Measurements from ENCODE around the gene ATG10.

Gene ATG10

DNA sequence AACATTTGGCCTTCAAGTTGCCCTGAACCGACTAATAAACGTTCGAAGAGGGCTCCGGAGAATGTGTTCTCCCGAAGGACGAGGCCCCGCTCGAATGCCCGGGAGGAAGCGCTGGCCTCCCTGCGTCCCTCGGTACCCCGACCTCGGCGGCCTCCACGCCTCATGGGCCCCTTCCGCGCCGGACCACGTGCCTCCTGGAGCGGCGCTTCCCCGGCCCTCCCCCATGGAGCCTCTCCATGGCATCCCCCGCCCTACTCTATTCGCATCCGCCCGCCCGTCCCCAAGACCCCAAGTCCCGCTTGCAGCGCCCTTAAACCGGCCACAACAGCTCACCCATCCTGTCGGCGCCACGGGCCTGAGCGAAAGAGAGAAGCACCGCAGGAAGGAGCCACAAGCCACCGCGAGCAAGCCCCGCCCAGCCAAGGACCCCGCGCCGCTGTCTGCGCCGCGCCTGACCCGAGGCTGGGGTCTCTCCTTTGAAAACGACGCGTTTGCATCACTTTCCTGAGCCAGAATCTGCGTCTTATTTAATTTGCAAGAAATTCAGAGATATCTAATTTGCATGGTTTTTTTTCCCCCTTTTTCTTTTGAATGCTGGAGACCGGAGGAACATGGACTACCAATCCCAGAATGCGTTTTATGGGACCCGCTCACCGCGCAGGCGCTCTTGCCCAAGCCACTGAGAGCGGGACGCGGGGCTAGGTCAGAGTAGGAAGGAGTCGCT lies 306.3 kb downstream of the ATG10 start, which contains the start of gene RPS23:
TSS of gene RPS23 (minus strand) at position 368 of the 724 bp plus-strand sequence. CDS start at position 337, 31 bp downstream.
- peak within 1 kb of the TSS; percentile 99 for H3K9ac ChIP-seq
- H3K27ac ChIP-seq, result peak within 1 kb of the TSS; percentile 99
- peaks cover 32% of the 10 kb centered on the region for H3K36me3 ChIP-seq
- H3K4me3 ChIP-seq, result peak within 1 kb of the TSS; percentile 95
- H3K4me2 ChIP-seq, result peak within 1 kb of the TSS; percentile 92
- H3K4me1 ChIP-seq, result peaks cover 27% of the 10 kb centered on the region
- TF ChIP-seq Cebpa-rat (IDR thresholded peaks at IDR 0.05), result no peak
- H3K9me3 ChIP-seq, result no peaks in the 10 kb centered on the region
- H3K27me3 ChIP-seq, result no peaks in the 10 kb centered on the region
- peaks cover 23% of the 10 kb centered on the region; the same call in 1 of the 2 replicates for H4K20me1 ChIP-seq

- peak overlapping the region; percentile 95 for H3K4me3 ChIP-seq
- peak overlapping the region; percentile 88 for H3K4me2 ChIP-seq
- H3K4me1 ChIP-seq, result peaks cover 27% of the 10 kb centered on the region
- peak overlapping the region; percentile 99 for H3K27ac ChIP-seq
- H4K20me1 ChIP-seq, result peaks cover 23% of the 10 kb centered on the region; the same call in 1 of the 2 replicates
- H3K27me3 ChIP-seq, result no peaks in the 10 kb centered on the region
- peak overlapping the region; percentile 99 for H3K9ac ChIP-seq
- TF ChIP-seq Cebpa-rat (IDR thresholded peaks at IDR 0.05), result no peak
- peaks cover 31% of the 10 kb centered on the region for H3K36me3 ChIP-seq
- H3K9me3 ChIP-seq, result no peaks in the 10 kb centered on the region
Measured at GRCh38 chr5:82278711-82279370, 307.0 kb downstream of the ATG10 start.

GRCh38 chr5:82283893-82284292 lies 312.1 kb downstream of the ATG10 start:
- H3K9ac ChIP-seq, result no peak overlapping the region
- H3K4me2 ChIP-seq, result no peak overlapping the region
- H4K20me1 ChIP-seq, result no peaks in the 10 kb centered on the region
- TF ChIP-seq Cebpa-rat (IDR thresholded peaks at IDR 0.05), result no peak
- no peaks in the 10 kb centered on the region for H3K9me3 ChIP-seq
- no peak overlapping the region for H3K4me3 ChIP-seq
- peaks cover 9% of the 10 kb centered on the region for H3K4me1 ChIP-seq
- no peaks in the 10 kb centered on the region for H3K36me3 ChIP-seq
- no peak overlapping the region for H3K27ac ChIP-seq
- no peaks in the 10 kb centered on the region for H3K27me3 ChIP-seq

GRCh38 chr5:82285206-82285605 lies 313.4 kb downstream of the ATG10 start:
- Histone ChIP-seq H3K9me3 (no peaks in the 10 kb centered on the region), H3K4me3 (no peak overlapping the region), H3K36me3 (no peaks in the 10 kb centered on the region), H3K4me2 (no peak overlapping the region), H3K27me3 (no peaks in the 10 kb centered on the region), H3K4me1 (no peaks in the 10 kb centered on the region), H3K9ac (no peak overlapping the region), H4K20me1 (no peaks in the 10 kb centered on the region), H3K27ac (no peak overlapping the region)
- no peak for TF ChIP-seq Cebpa-rat (IDR thresholded peaks at IDR 0.05)

- H3K36me3 ChIP-seq, result no peaks in the 10 kb centered on the region
- no peaks in the 10 kb centered on the region for H3K4me1 ChIP-seq
- TF ChIP-seq Cebpa-rat (IDR thresholded peaks at IDR 0.05), result no peak
- H3K4me2 ChIP-seq, result no peak overlapping the region
- no peaks in the 10 kb centered on the region for H3K27me3 ChIP-seq
- H3K9ac ChIP-seq, result no peak overlapping the region
- H4K20me1 ChIP-seq, result no peaks in the 10 kb centered on the region
- no peak overlapping the region for H3K27ac ChIP-seq
- H3K4me3 ChIP-seq, result no peak overlapping the region
- no peaks in the 10 kb centered on the region for H3K9me3 ChIP-seq
Measured at GRCh38 chr5:82287625-82288024, 315.8 kb downstream of the ATG10 start.

DNA sequence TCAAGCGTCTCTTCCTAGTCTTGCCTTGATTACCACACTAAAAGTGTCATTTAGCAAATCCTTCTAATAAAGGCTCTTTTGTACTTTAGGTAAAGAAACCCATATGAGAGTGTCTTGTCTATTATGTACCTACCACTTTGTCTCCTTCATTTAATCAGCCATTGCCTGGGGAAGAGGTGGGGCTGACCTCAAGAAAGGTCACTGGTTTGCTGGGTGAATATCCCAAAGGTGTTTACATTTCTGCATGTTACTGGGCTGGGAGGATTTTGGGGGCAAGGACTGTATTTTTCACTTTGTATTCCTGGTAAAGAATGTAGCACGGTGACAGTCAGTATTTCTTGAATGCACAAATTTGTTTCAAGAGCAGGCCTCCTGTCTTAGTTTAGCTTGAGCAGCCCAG lies 318.2 kb downstream of the ATG10 start:
- H4K20me1 ChIP-seq, result no peaks in the 10 kb centered on the region
- no peak overlapping the region for H3K27ac ChIP-seq
- no peak overlapping the region for H3K4me3 ChIP-seq
- TF ChIP-seq Cebpa-rat (IDR thresholded peaks at IDR 0.05), result no peak
- H3K4me1 ChIP-seq, result no peaks in the 10 kb centered on the region
- no peaks in the 10 kb centered on the region for H3K9me3 ChIP-seq
- no peak overlapping the region for H3K9ac ChIP-seq
- no peak overlapping the region for H3K4me2 ChIP-seq
- H3K36me3 ChIP-seq, result no peaks in the 10 kb centered on the region
- H3K27me3 ChIP-seq, result no peaks in the 10 kb centered on the region

- H3K9me3 ChIP-seq, result no peaks in the 10 kb centered on the region
- no peak overlapping the region for H3K27ac ChIP-seq
- no peak overlapping the region for H3K4me2 ChIP-seq
- no peaks in the 10 kb centered on the region for H3K36me3 ChIP-seq
- no peak for TF ChIP-seq Cebpa-rat (IDR thresholded peaks at IDR 0.05)
- H3K4me3 ChIP-seq, result no peak overlapping the region
- H3K4me1 ChIP-seq, result no peaks in the 10 kb centered on the region
- no peaks in the 10 kb centered on the region for H4K20me1 ChIP-seq
- H3K9ac ChIP-seq, result no peak overlapping the region
- no peaks in the 10 kb centered on the region for H3K27me3 ChIP-seq
Measured at GRCh38 chr5:82290908-82291307, 319.1 kb downstream of the ATG10 start.

DNA sequence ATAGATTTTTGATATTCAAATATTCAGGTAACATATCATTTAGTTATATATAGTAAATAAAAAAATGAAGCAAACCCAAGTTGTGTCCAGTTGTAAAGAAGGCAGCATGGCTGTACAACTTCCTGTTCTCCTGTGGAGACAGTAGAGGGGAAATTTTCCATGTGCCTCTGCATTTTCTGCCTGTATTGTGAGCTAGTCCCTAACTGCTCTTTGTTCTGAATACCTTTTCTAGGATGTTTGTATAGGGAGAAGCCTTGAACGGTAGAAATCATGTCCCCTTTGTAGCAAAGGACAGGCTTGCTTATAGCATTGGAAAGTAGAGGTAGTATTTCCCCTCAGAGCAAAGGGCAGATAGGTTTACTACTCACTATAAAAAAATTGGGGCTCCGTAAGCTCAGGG lies 319.6 kb downstream of the ATG10 start:
- no peaks in the 10 kb centered on the region for H3K4me1 ChIP-seq
- TF ChIP-seq Cebpa-rat (IDR thresholded peaks at IDR 0.05), result no peak
- H3K27me3 ChIP-seq, result no peaks in the 10 kb centered on the region
- no peak overlapping the region for H3K4me2 ChIP-seq
- no peaks in the 10 kb centered on the region for H4K20me1 ChIP-seq
- H3K27ac ChIP-seq, result no peak overlapping the region
- no peaks in the 10 kb centered on the region for H3K9me3 ChIP-seq
- H3K36me3 ChIP-seq, result no peaks in the 10 kb centered on the region
- no peak overlapping the region for H3K9ac ChIP-seq
- no peak overlapping the region for H3K4me3 ChIP-seq

DNA sequence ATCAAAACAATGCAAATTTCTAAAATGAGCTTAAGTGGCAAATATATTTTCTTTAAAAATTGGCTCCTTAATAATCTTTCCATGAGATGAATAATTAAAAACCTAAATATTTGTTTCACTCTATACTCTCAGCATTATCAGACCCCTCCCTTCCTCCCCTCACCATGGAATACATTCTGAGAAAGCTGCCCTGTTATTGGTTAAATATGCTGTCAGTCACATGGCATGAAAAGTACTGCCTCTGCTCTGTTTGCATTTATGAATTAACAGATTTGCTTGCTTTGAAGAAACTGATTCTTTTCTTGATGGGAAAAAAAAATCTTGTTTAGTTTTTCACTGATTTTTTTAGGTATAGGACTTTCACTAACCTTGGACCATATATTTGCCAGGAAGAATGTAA lies 323.3 kb downstream of the ATG10 start:
- Histone ChIP-seq H3K9me3 (no peaks in the 10 kb centered on the region), H3K27me3 (no peaks in the 10 kb centered on the region), H3K36me3 (no peaks in the 10 kb centered on the region), H3K4me1 (peaks cover 5% of the 10 kb centered on the region; the same call in 1 of the 2 replicates), H3K9ac (no peak overlapping the region), H4K20me1 (no peaks in the 10 kb centered on the region), H3K4me2 (no peak overlapping the region), H3K4me3 (no peak overlapping the region), H3K27ac (no peak overlapping the region)
- no peak for TF ChIP-seq Cebpa-rat (IDR thresholded peaks at IDR 0.05)

- no peaks in the 10 kb centered on the region for H3K27me3 ChIP-seq
- H3K4me2 ChIP-seq, result no peak overlapping the region
- no peak for TF ChIP-seq Cebpa-rat (IDR thresholded peaks at IDR 0.05)
- H3K4me1 ChIP-seq, result peaks cover 5% of the 10 kb centered on the region; the same call in 1 of the 2 replicates
- no peaks in the 10 kb centered on the region for H3K9me3 ChIP-seq
- no peak overlapping the region for H3K9ac ChIP-seq
- H3K4me3 ChIP-seq, result no peak overlapping the region
- no peaks in the 10 kb centered on the region for H3K36me3 ChIP-seq
- H4K20me1 ChIP-seq, result no peaks in the 10 kb centered on the region
- H3K27ac ChIP-seq, result no peak overlapping the region
Measured at GRCh38 chr5:82295959-82296531, 324.2 kb downstream of the ATG10 start.
